K562 treated with DMSO at 1 percent for 4 hours (cell line): Measurements from ENCODE around the gene CD84. TPM values are rescaled to one million over a fixed set of nuclear protein-coding genes. Genes with fewer than 3 reads are reported as not detected.

Experiments used
- total RNA-seq: library from RNA; unstranded; fragments of 300-600 nt; gene quantifications from 2 replicates; pipeline ENCODE4 v1.2.3, GENCODE V29; 2022; ENCODE audit not compliant: insufficient read depth

The CD84 gene
- total RNA-seq: 3.0 and 5.0 TPM in 2 replicates

GRCh38 chr1:160579216-160579701, at the start of gene CD84:
Gene CD84 (minus strand): TSS chr1:160579496. CDS start chr1:160579437, 59 bp downstream.

GRCh38 chr1:160522622-160523345, 56.5 kb downstream of the CD84 start, which contains the start of gene SLAMF6:
Gene SLAMF6 (minus strand): TSS chr1:160523255. CDS start chr1:160523192, 63 bp downstream.

Other genes with a start within 250 kb of the CD84 start
- 191 and 196 TPM in 2 replicates for gene COPA, start 236.2 kb downstream of the CD84 start, total RNA-seq
- gene NCSTN, start 236.1 kb downstream of the CD84 start, total RNA-seq: 51.8 and 56.1 TPM in 2 replicates
- gene NHLH1, start 212.4 kb downstream of the CD84 start, total RNA-seq: 0.48 and 0.85 TPM in 2 replicates
- gene VANGL2, start 178.9 kb downstream of the CD84 start, total RNA-seq: 5.9 and 6.4 TPM in 2 replicates
- gene SLAMF6, start 56.2 kb downstream of the CD84 start, total RNA-seq: 4.2 and 4.3 TPM in 2 replicates
- gene SLAMF1, start 67.5 kb upstream of the CD84 start, total RNA-seq: 0.59 and 0.71 TPM in 2 replicates
- not detected in 2 replicates for gene CD48, start 132.3 kb upstream of the CD84 start, total RNA-seq
- gene SLAMF7, start 159.8 kb upstream of the CD84 start, total RNA-seq: 0.23 TPM in 1 of 2 replicates, not detected in the other
- not detected in 2 replicates for gene LY9, start 216.7 kb upstream of the CD84 start, total RNA-seq